Chondrocyte (in vitro differentiated cells): ENCODE results near the gene ARSI. TPM values are rescaled to one million over a fixed set of nuclear protein-coding genes. Genes with fewer than 3 reads are reported as not detected.

ENCODE experiments used
- DNase-seq: peaks from one replicate; pipeline ENCODE4 v3.0.0; 2021; ENCODE audit warnings: mixed read lengths, low spot score
- H3K27ac Mint-ChIP-seq: one replicate; pipeline ENCODE4 v1.8.0; 2021; ENCODE audit warnings: mild to moderate bottlenecking, moderate library complexity, mixed read lengths; ENCODE audit not compliant: unreplicated experiment
- H3K27me3 Mint-ChIP-seq: 2 replicates; pipeline ENCODE4 v1.8.0; 2021; ENCODE audit warnings: low read depth, mixed read lengths
- H3K36me3 Mint-ChIP-seq: 2 replicates; pipeline ENCODE4 v1.8.0; 2021; ENCODE audit warnings: low read depth, mixed read lengths
- H3K4me1 Mint-ChIP-seq: 2 replicates; pipeline ENCODE4 v1.8.0; 2021; ENCODE audit warnings: low read depth, mild to moderate bottlenecking, mixed read lengths
- H3K4me3 Mint-ChIP-seq: one replicate; pipeline ENCODE4 v1.8.0; 2021; ENCODE audit warnings: mild to moderate bottlenecking, moderate library complexity, mixed read lengths; ENCODE audit not compliant: unreplicated experiment
- H3K9me3 Mint-ChIP-seq: 2 replicates; pipeline ENCODE4 v1.8.0; 2021; ENCODE audit warnings: low read depth, mixed read lengths
- total RNA-seq: library from RNA; stranded (reverse); gene quantifications from 3 replicates; pipeline ENCODE4 v1.2.1, GENCODE V29; 2021
- TF ChIP-seq, protein P1 (sequence below): fragments of 200-600 bp; sonication (generic); IDR thresholded peaks from 2 replicates; pipeline ENCODE4 v1.5.0; 2021; ENCODE audit warnings: antibody characterized with exemption, mild to moderate bottlenecking, moderate library complexity

Gene ARSI
- total RNA-seq, 1 donor from 2014 or later, result 2.4 TPM

GRCh38 chr5:150341331-150341730, 38.6 kb upstream of the ARSI start:
- no peaks in the 10 kb centered on the region for H3K27me3 Mint-ChIP-seq
- H3K9me3 Mint-ChIP-seq, result no peaks in the 10 kb centered on the region
- no peak overlapping the region for H3K4me3 Mint-ChIP-seq
- DNase-seq, result no peak
- H3K36me3 Mint-ChIP-seq, result no peaks in the 10 kb centered on the region
- H3K27ac Mint-ChIP-seq, result no peak overlapping the region
- TF ChIP-seq, protein P1, sequence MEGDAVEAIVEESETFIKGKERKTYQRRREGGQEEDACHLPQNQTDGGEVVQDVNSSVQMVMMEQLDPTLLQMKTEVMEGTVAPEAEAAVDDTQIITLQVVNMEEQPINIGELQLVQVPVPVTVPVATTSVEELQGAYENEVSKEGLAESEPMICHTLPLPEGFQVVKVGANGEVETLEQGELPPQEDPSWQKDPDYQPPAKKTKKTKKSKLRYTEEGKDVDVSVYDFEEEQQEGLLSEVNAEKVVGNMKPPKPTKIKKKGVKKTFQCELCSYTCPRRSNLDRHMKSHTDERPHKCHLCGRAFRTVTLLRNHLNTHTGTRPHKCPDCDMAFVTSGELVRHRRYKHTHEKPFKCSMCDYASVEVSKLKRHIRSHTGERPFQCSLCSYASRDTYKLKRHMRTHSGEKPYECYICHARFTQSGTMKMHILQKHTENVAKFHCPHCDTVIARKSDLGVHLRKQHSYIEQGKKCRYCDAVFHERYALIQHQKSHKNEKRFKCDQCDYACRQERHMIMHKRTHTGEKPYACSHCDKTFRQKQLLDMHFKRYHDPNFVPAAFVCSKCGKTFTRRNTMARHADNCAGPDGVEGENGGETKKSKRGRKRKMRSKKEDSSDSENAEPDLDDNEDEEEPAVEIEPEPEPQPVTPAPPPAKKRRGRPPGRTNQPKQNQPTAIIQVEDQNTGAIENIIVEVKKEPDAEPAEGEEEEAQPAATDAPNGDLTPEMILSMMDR, result no peak
- H3K4me1 Mint-ChIP-seq, result no peaks in the 10 kb centered on the region

GRCh38 chr5:150340614-150341255, 38.0 kb upstream of the ARSI start:
- Mint-ChIP-seq H3K4me3 (no peak overlapping the region), H3K27me3 (no peaks in the 10 kb centered on the region), H3K27ac (no peak overlapping the region), H3K9me3 (no peaks in the 10 kb centered on the region), H3K4me1 (no peaks in the 10 kb centered on the region), H3K36me3 (no peaks in the 10 kb centered on the region)
- TF ChIP-seq, protein P1, result no peak
- DNase-seq, result no peak

- Mint-ChIP-seq H3K4me1 (no peaks in the 10 kb centered on the region), H3K9me3 (no peaks in the 10 kb centered on the region), H3K36me3 (no peaks in the 10 kb centered on the region)
These were observed 37.1 kb upstream of the ARSI start for GRCh38 chr5:150339841-150340240.

GRCh38 chr5:150339165-150339564, 36.5 kb upstream of the ARSI start:
- H3K36me3 Mint-ChIP-seq, result no peaks in the 10 kb centered on the region
- no peak for DNase-seq
- no peaks in the 10 kb centered on the region for H3K4me1 Mint-ChIP-seq
- no peak overlapping the region for H3K27ac Mint-ChIP-seq
- TF ChIP-seq, protein P1, result no peak
- no peak overlapping the region for H3K4me3 Mint-ChIP-seq
- H3K9me3 Mint-ChIP-seq, result no peaks in the 10 kb centered on the region
- no peaks in the 10 kb centered on the region for H3K27me3 Mint-ChIP-seq

More at GRCh38 chr5:150339841-150340240, 37.1 kb upstream of the ARSI start:
- Mint-ChIP-seq H3K27me3 (no peaks in the 10 kb centered on the region), H3K27ac (no peak overlapping the region), H3K4me3 (no peak overlapping the region)
- no peak for DNase-seq
- TF ChIP-seq, protein P1, result no peak

GRCh38 chr5:150338546-150338945, 35.8 kb upstream of the ARSI start:
- Mint-ChIP-seq H3K4me1 (no peaks in the 10 kb centered on the region), H3K9me3 (no peaks in the 10 kb centered on the region), H3K27me3 (no peaks in the 10 kb centered on the region), H3K27ac (no peak overlapping the region), H3K36me3 (no peaks in the 10 kb centered on the region), H3K4me3 (no peak overlapping the region)
- no peak for DNase-seq
- TF ChIP-seq, protein P1, result no peak
